HG02852 (cell line): ENCODE data around the gene STK11.

ENCODE experiments used
- ATAC-seq: cut with Tn5 transposase; IDR thresholded peaks from one replicate; pipeline ENCODE4 v1.9.1; 2021; ENCODE audit warnings: mild to moderate bottlenecking, moderate library complexity; ENCODE audit not compliant: unreplicated experiment

The STK11 gene

GRCh38 chr19:1224047-1224825, 18.7 kb downstream of the STK11 start:
- no peak for ATAC-seq

- ATAC-seq, result no peak
Observed at GRCh38 chr19:1224847-1225246, 19.3 kb downstream of the STK11 start.

GRCh38 chr19:1225440-1226226, 20.1 kb downstream of the STK11 start:
- no peak for ATAC-seq

- no peak for ATAC-seq
Observed at GRCh38 chr19:1226227-1226518, 20.6 kb downstream of the STK11 start.

- ATAC-seq, result no peak
Observed at GRCh38 chr19:1226522-1227303, 21.1 kb downstream of the STK11 start.

GRCh38 chr19:1227304-1228054, 21.9 kb downstream of the STK11 start:
- no peak for ATAC-seq

- no peak for ATAC-seq
Observed at GRCh38 chr19:1228161-1228957, 22.8 kb downstream of the STK11 start.

GRCh38 chr19:1229056-1229923, 23.7 kb downstream of the STK11 start:
- no peak for ATAC-seq

GRCh38 chr19:1229924-1230782, 24.6 kb downstream of the STK11 start:
- ATAC-seq, result no peak

- no peak for ATAC-seq
Observed at GRCh38 chr19:1230783-1231489, 25.4 kb downstream of the STK11 start.

DNA sequence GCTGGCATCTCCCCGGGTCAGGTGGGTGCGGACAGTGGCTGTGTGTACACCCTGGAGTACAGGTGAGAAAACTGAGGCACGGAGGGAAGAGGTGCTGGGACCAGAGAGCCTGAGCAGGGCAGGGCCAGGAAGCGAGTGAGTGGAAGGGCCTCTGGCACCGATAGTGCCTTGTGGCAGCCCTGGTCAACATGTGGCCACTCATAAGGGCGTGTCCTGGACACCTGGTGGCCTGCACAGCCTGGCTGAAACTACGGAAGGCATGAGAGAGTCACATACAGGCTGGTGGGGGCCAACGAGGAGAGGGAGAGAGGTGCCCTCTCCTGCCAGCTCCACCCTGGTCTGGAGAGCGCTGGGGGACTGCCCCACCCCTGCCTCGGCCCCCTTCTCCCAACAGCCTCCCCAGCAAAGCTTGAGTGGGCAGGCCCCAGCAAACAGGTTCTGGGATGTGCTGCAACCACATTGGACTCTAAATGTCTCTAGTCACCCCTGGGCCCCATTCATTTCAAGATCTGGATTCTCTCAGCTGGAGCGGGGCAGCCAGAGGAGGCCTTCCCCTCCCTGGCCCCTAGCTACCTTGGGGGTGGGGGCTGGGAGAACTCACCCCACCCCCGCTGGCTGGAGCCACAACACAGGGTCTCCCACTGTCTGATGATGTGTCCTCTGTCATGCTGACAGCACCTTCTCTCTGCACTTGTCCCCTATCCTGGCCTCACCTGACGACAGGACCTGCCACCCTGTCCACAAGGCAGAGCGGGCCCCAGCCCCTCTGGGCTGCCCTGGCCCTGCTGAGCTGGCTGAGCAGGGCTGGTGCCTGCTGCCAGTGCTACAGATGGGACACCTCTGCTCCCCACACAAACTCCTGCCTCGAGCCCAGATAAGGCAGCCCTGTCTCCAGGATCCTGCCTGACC, 26.4 kb downstream of the STK11 start:
- no peak for ATAC-seq

DNA sequence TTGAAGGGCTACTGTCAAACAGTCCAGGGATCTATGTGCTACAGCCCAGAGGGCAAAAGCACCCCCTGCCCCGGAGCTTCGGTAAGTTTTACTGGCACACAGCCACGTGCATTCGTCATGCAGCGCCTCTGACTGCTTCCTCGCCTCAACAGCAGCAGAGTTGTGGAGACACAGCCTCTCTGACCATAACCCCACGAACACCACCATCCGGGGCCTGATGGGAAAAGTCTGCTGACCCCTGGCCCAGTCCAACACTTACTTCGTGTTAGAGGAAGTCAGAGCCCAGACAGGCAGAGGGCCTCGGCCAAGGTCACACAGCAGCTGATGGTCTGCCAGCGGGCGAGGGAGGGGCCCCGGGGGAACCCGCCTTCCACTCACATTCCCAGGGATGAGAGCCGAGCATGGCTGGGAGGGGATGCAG, 27.1 kb downstream of the STK11 start:
- ATAC-seq, result no peak

- no peak for ATAC-seq
Observed at GRCh38 chr19:1233115-1233667, 27.6 kb downstream of the STK11 start.

- ATAC-seq, result no peak
Observed at GRCh38 chr19:1234051-1234954, 28.7 kb downstream of the STK11 start.

GRCh38 chr19:1234955-1235380, 29.4 kb downstream of the STK11 start:
- ATAC-seq, result no peak
